GM10266 (cell line): Measurements from ENCODE around the gene NUP62.

Experiments
- DNase-seq: peaks from one replicate; pipeline ENCODE4 v3.0.0; 2012; ENCODE audit errors: extremely low spot score
- TF ChIP-seq, protein P1 (sequence below): IDR thresholded peaks from 2 replicates; pipeline ENCODE4 v1.5.1; 2012; ENCODE audit warnings: mild to moderate bottlenecking, low read depth; ENCODE audit not compliant: control insufficient read depth, insufficient read depth; ENCODE audit errors: missing control alignments

NUP62 gene

DNA sequence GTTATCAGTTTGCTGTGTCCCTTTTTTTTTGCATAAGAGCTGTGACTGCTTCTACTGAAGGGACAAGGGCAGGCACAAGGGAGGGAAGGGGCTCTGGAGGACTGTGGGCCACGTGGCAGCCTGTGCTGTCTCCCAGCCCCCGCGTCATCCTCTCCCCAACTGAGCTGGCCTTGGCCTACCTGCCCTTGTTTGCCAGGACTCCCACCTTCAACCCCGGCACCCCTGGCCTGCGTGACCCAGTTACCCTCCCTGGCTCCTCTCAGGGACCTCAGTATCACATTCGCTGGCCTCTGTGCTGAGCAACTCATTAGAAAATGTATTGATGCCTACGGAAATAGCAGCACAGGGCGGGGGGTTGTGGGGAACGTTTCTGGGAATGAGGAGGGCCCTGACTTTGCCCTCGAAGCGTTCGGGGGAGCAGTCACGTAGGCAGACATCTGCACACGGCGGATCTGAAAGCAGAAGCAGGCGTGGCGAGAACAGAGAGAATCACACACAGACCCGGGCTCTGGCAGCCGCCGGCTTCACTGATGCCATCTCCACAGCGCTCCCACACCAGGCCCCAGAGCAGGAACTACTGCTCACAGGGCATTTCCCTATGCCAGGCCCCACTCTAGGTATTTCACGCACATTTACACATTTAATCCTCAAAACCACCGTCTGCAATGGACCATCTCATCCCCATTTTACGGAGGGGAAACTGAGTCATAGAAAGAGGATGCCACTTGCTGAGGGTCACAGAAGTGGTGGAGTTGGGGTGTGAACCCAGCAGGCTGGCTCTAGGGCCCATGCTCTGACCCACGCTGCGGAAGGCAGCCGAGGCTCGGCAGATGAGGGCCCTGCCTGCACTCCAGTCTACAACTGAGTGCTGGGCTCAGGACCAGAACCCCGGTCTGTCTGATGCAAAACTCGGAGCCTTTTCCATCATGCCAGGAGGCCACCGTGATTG is 6.0 kb downstream of the NUP62 start:
- DNase-seq: no peak
- TF ChIP-seq, protein P1, sequence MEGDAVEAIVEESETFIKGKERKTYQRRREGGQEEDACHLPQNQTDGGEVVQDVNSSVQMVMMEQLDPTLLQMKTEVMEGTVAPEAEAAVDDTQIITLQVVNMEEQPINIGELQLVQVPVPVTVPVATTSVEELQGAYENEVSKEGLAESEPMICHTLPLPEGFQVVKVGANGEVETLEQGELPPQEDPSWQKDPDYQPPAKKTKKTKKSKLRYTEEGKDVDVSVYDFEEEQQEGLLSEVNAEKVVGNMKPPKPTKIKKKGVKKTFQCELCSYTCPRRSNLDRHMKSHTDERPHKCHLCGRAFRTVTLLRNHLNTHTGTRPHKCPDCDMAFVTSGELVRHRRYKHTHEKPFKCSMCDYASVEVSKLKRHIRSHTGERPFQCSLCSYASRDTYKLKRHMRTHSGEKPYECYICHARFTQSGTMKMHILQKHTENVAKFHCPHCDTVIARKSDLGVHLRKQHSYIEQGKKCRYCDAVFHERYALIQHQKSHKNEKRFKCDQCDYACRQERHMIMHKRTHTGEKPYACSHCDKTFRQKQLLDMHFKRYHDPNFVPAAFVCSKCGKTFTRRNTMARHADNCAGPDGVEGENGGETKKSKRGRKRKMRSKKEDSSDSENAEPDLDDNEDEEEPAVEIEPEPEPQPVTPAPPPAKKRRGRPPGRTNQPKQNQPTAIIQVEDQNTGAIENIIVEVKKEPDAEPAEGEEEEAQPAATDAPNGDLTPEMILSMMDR: no peak

DNA sequence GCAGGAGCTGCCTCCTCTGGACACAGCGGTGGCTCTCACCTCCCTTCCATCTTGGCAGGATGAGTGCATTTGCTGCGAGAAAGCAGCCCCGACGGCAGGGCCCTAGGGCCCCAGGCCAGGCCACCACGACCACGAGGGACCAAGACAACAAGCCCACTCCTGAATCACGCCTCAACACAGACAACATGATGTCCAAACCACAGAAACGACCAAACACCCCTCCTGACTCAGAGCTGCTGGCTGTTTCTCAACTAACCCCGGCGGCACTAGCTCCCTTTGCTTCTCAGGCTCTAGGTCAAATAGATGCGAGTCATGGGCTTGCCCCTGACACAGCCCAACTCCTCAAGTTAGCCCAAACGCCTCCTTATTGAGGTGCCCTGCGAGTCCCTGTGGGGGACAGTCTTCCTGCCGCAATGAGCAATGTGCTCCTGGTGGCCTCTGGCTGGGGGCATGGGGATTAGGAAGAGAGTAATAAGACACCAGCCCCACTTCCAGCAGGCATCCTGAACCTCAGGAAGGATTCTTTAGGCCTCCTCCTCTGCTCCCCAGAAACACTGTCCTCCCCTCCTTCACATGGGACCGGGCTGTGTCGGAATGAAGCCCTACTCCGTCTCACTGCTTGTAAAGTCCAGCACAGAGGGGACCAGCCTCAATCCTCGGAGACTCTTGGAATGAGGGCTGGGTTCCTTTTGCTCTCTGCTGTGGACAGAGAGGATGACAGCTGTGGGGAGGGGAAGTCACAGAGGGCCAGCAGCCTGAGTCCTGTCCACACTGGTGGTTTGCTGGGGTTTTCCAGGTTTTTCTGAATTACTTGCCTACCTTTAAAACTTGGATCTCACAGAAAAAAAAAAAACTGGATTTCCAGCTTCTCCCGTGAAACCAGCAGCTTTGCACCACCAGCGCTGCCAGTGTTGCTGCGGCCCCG is 7.2 kb downstream of the NUP62 start:
- TF ChIP-seq, protein P1: no peak
- DNase-seq: no peak

DNA sequence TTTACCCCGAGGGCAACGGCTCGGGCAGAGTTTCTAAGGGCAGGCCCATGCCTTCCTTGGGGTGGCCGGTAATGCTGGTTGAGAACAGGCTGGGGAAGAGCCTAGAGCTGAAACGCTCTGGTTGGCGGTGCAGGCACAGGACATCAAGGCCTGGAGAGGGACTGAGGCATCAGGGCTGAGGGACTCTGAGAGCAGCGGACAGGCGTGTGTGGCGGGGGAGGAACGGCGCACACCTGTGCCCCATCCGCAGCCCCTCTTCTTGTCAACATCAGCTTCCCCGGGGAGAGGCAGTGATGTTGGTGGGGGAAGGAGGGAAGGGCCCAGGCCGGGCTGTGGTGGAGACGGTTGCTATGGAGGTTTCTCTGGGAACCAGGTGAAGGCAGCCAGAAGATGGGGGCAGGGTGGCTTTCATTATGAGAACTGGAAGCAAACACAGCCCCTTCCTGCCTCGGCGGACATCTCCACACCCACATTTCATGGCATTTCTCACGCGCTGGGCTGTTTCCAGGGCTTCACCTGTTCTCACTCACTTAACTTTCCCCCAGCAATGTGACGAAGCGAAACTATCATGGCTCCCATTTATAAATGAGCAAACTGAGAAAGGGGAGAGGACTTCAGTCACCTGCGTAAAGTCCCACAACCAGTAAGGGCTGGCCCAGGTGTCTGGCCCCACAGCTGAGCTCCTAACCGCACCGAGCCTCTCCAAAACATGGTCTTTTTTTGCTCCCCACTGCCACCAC is 8.5 kb downstream of the NUP62 start:
- TF ChIP-seq, protein P1: no peak
- DNase-seq: no peak

DNA sequence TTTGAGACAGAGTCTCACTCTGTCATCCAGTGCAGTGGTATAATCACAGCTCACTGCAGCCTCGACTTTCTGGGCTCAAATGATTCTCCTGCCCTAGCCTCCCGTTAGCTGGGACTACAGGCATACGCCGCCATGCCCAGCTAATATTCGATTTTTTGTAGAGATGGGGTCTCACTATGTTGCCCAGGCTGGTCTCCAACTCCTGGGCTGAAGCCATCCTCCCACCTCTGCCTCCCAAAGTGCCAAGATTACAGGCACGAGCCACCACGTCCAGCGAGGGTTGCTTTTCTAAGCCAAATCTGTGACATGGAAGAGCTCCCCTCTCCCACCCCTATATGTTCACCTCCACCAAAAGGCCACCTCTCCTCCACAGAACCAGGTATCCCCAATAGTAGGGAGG is 11.2 kb downstream of the NUP62 start:
- TF ChIP-seq, protein P1: no peak
- DNase-seq: no peak

DNA sequence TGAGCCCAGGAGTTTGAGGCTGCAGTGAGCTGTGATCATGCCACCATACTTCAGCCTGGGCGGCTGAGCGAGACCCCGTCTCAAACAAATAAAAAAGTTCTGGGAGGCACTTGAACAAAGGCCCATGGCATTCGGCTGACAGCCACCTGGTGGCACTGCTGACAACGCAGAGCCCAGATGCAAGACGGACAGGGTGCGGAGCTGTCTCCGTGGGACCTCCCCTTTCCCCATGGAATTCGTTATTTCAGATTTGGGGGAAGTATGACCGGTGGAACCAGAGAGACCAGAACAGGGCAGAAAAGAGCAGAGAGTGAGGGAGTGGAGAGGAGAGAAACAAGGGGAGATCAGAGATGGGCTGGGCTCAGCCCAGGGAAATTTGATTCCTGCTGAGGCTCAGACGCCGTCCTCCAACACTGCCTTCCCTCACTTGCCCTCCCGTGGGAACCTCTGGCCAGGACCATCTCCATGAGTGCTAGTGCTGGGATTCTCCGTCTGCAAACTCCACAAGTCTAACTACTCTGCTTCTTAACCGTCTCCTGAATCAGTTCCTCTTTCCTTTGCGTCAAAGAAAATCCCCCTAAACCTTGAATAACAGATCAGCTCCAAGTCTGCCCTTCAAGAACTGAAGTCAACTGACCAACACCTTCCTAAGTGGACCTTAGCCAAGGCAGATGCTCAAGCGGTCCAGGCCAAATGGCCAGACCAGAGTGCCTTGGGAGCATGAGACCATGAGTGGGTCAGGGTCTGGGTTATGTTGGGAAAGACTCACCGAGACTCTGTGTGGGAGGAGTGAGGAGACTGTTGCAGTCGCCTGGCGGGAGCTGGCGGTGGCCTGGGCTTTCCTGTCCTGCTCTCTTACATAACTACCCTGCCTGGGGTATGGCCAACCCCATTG is 12.2 kb downstream of the NUP62 start:
- no peak for DNase-seq
- TF ChIP-seq, protein P1: peak; percentile 60

DNA sequence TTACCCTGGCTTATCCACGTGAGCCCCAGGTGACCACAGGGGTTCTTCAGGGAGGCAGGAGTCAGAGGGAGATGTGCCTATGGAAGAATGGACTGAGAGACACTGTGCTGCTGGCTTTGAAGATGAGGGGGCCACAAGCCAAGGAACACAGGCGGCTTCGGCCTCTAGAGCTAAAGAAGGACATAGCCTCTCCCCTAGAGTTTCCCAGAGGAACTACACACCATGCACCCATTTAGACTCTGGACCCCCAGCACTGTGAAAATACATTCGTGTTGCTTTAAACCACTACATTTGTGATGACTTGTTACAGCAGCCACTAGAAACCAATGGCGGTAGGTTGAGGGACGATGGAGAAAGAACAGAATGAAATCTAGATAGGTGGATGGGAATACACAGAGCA is 14.0 kb downstream of the NUP62 start:
- TF ChIP-seq, protein P1: no peak
- DNase-seq: no peak
